OCI-LY3 (cell line): ENCODE measurements around the gene LPCAT2.

Experiments used
- CTCF ChIP-seq: fragments of 200-600, 300-600 bp; sonication (generic); IDR thresholded peaks from 2 replicates; pipeline ENCODE4 v1.5.1; 2014; ENCODE audit warnings: antibody characterized with exemption, low read length, low read depth
- EZH2phosphoT487 ChIP-seq: fragments of 200-600 bp; shearing (Covaris generic); IDR thresholded peaks from 2 replicates; pipeline ENCODE4 v1.6.1; 2018; ENCODE audit warnings: antibody characterized with exemption, mixed run types, low read depth

- TF ChIP-seq CTCF: no peak
- TF ChIP-seq EZH2phosphoT487: no peak
These were observed 114.2 kb downstream of the LPCAT2 start for GRCh38 chr16:55622930-55623561.
